ENCODE results near the gene PTK6.
"Not testable (repeated sequence)": the region's sequence is repeated elsewhere in the genome, so short reads cannot be mapped to it uniquely, and the experiment has no call there.

The PTK6 gene

GRCh38 chr20:63568986-63569949 is 32.1 kb upstream of the PTK6 start:
- no peak for DNase-seq (ENCODE audit: low read depth)

- no peak for DNase-seq (ENCODE audit: low read depth)
Measured at GRCh38 chr20:63568170-63568981, 31.2 kb upstream of the PTK6 start.

- no peak for DNase-seq (ENCODE audit: low read depth)
Measured at GRCh38 chr20:63567386-63568169, 30.4 kb upstream of the PTK6 start.

- DNase-seq (ENCODE audit: low read depth), result no peak
Measured at GRCh38 chr20:63567136-63567385, 29.9 kb upstream of the PTK6 start.

GRCh38 chr20:63566395-63567135 is 29.4 kb upstream of the PTK6 start:
- DNase-seq (ENCODE audit: low read depth), result no peak

- DNase-seq (ENCODE audit: low read depth), result no peak
Measured at GRCh38 chr20:63565699-63566335, 28.6 kb upstream of the PTK6 start.

GRCh38 chr20:63565021-63565698 is 28.0 kb upstream of the PTK6 start:
- no peak for DNase-seq (ENCODE audit: low read depth)

- no peak for DNase-seq (ENCODE audit: low read depth)
Measured at GRCh38 chr20:63564036-63564810, 27.0 kb upstream of the PTK6 start.

DNA sequence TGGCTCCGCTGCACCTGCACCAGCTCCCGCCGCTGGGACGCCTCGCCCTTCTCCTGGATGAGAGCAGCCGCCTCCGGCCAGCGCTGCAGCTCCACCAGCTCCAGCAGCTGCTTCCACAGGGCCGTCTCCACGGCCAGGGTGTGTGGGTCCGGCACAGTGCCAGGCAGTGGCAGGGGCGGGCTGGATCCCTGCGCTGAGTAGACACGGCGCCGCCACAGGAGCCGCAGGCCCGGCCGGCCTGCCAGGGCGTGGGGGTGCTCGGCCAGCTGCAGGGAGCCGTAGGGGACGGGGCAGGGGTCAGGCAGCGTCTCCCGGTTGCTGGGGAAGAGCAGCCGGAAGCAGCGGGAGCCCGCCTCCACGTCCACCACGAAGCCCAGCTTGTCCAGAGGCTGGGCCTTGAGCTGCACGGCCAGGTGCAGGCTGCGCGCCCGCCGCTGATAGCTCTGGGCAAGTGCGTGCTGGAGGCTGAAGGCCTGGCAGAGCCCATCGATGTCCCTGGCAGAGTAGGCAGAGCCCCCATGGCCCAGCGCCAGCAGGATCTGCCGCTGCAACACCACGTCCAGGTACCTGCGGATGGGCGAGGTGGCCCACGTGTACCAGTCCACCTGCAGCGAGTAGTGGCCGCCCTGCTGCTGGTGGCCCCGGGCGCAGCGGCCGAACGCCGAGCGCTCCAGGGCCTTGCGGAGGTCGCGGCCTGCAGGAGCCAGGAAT is 26.2 kb upstream of the PTK6 start:
- no peak for DNase-seq (ENCODE audit: low read depth)

- no peak for DNase-seq (ENCODE audit: low read depth)
Measured at GRCh38 chr20:63562461-63563224, 25.5 kb upstream of the PTK6 start.

DNA sequence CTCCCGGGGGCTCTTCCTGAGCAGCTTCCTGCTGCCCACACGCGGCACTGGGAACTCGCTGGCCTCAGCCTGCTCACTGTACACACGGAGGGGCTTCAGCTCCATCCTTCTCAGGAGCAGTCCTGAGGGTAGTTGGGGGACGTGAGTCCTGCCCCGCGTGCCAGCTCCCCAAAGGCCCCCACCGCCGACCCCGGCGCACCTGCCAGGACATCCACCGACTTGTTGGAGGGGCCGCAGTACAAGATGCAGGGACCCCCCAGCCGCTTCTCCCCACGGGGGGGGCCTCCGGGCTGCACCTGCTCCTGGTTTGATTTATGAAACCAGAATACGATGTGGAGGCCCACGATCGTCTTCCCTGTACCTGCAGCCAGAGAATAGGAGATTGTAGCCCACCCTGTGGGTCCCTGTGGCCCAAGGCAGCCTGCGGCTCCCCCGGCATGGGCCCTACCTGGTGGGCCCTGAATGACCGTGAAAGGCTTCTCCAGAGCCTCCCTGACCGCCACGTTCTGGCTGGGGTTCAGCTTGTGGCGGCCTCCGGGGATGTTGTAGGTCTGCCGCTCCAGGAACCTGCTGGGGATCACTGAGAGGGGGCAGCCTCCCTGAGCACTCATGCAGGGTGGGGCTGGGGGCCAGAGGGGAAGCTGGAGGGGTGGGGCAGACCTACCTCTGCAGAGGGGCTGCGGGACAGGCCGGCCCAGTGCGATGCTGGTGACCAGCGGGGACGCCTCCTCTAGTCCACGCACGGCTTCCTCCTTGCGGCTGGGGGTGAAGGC is 24.6 kb upstream of the PTK6 start:
- DNase-seq (ENCODE audit: low read depth), result no peak

- DNase-seq (ENCODE audit: low read depth), result no peak
Measured at GRCh38 chr20:63560856-63561609, 23.9 kb upstream of the PTK6 start.

DNA sequence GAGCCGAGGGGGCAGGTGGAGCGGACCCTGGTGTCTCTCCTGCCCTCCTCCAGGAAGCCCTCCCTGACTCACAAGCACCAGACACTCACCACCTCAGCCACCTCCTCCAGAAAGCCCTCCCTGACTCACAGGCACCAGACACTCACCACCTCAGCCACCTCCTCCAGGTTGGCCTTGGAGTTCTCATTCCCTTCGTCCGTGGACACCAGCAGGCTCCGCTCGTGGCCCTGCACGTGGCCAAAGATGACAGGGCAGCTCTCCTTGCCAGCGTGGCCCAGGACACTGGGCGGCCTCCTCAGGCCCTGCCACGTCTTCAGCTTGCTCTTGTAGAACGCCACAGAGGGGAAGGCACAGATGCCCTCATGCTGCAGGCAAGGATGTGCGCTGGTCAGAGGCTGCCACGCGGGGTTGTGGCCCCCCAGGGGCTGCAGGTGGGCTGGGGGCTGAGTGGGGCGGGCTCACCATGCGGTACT is 23.2 kb upstream of the PTK6 start:
- DNase-seq (ENCODE audit: low read depth), result no peak

- not testable (repeated sequence) for DNase-seq (ENCODE audit: low read depth)
Measured at GRCh38 chr20:63559485-63560332, 22.5 kb upstream of the PTK6 start.

DNA sequence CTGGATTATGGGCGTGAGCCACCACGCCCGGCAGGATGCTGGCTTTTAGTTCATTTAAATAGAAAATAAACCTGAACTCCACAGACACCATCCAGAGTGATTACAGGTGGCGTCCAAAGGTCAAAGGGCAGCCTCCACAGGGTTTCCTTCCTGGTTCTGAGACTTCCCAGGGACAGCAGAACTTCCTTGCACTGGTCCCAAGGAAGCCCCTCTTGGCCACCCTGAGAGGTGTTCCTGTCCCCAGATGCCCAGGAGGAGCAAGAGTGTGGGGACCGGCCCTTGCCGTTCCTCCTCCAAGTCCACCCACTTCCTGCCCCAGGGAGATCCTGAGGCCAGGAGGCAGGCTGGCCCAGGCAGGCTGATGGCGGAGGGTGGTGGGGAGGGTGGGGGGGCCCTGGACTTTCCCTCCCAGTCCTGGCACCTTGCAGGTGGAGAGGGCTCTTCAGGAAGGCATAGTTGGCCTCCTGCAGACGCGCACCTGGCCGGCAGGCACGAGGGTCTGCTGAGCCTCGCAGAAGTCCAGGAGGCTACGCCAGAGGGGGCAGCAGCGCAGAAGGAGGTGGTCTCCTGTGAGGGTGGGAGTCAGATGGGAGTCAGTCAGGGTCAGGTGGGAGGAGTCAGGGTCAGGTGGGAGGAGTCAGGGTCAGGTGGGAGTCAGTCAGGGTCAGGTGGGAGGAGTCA is 21.8 kb upstream of the PTK6 start:
- no peak for DNase-seq (ENCODE audit: low read depth)

All from GM04504 (cell line).